Measurements from ENCODE around the gene ZFP36. TPM values are rescaled to one million over a fixed set of nuclear protein-coding genes. Genes with fewer than 3 reads are reported as not detected.

ZFP36 gene
- total RNA-seq, 2 donors from 2014 or later: 315 to 699 TPM

DNA sequence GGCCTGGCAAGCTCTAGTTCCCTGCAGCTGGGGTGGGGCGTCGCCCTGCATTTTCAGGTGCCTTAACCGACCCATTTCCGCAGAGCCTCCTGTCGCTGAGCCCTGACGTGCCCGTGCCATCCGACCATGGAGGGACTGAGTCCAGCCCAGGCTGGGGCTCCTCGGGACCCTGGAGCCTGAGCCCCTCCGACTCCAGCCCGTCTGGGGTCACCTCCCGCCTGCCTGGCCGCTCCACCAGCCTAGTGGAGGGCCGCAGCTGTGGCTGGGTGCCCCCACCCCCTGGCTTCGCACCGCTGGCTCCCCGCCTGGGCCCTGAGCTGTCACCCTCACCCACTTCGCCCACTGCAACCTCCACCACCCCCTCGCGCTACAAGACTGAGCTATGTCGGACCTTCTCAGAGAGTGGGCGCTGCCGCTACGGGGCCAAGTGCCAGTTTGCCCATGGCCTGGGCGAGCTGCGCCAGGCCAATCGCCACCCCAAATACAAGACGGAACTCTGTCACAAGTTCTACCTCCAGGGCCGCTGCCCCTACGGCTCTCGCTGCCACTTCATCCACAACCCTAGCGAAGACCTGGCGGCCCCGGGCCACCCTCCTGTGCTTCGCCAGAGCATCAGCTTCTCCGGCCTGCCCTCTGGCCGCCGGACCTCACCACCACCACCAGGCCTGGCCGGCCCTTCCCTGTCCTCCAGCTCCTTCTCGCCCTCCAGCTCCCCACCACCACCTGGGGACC is 1.2 kb downstream of the ZFP36 start:
- H3K27me3 ChIP-seq (replicated peaks; ENCODE audit: insufficient read depth): no peaks in the 10 kb centered on the region
- H3K36me3 ChIP-seq: peaks cover 20% of the 10 kb centered on the region
- H3K9me3 ChIP-seq: no peaks in the 10 kb centered on the region
- H3K4me3 ChIP-seq: peak overlapping the region; percentile 94
- H3K27ac ChIP-seq: peak overlapping the region; percentile 100
- DNase-seq (ENCODE audit: low spot score) (no peak), ATAC-seq (ENCODE audit: insufficient number of reproducible peaks, low FRiP score, low read depth) (no peak)
- H3K4me1 ChIP-seq (ENCODE audit: control insufficient read depth in 1 of 2, low read depth in 2 of 2): peaks cover 23 to 37% of the 10 kb centered on the region in 2 donors
- TF ChIP-seq, protein P1, sequence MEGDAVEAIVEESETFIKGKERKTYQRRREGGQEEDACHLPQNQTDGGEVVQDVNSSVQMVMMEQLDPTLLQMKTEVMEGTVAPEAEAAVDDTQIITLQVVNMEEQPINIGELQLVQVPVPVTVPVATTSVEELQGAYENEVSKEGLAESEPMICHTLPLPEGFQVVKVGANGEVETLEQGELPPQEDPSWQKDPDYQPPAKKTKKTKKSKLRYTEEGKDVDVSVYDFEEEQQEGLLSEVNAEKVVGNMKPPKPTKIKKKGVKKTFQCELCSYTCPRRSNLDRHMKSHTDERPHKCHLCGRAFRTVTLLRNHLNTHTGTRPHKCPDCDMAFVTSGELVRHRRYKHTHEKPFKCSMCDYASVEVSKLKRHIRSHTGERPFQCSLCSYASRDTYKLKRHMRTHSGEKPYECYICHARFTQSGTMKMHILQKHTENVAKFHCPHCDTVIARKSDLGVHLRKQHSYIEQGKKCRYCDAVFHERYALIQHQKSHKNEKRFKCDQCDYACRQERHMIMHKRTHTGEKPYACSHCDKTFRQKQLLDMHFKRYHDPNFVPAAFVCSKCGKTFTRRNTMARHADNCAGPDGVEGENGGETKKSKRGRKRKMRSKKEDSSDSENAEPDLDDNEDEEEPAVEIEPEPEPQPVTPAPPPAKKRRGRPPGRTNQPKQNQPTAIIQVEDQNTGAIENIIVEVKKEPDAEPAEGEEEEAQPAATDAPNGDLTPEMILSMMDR (IDR thresholded peaks at IDR 0.05): no peak

DNA sequence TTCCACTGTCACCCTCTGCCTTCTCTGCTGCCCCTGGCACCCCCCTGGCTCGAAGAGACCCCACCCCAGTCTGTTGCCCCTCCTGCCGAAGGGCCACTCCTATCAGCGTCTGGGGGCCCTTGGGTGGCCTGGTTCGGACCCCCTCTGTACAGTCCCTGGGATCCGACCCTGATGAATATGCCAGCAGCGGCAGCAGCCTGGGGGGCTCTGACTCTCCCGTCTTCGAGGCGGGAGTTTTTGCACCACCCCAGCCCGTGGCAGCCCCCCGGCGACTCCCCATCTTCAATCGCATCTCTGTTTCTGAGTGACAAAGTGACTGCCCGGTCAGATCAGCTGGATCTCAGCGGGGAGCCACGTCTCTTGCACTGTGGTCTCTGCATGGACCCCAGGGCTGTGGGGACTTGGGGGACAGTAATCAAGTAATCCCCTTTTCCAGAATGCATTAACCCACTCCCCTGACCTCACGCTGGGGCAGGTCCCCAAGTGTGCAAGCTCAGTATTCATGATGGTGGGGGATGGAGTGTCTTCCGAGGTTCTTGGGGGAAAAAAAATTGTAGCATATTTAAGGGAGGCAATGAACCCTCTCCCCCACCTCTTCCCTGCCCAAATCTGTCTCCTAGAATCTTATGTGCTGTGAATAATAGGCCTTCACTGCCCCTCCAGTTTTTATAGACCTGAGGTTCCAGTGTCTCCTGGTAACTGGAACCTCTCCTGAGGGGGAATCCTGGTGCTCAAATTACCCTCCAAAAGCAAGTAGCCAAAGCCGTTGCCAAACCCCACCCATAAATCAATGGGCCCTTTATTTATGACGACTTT is 2.0 kb downstream of the ZFP36 start:
- Histone ChIP-seq H3K4me3 (peak overlapping the region; percentile 94), H3K9me3 (no peaks in the 10 kb centered on the region), H3K36me3 (peaks cover 20% of the 10 kb centered on the region), H3K27ac (peak overlapping the region; percentile 100), H3K4me1 (ENCODE audit: control insufficient read depth in 1 of 2, low read depth in 2 of 2) (peaks cover 23 to 37% of the 10 kb centered on the region in 2 donors), H3K27me3 (replicated peaks; ENCODE audit: insufficient read depth) (no peaks in the 10 kb centered on the region)
- DNase-seq (ENCODE audit: low spot score) (no peak), ATAC-seq (ENCODE audit: insufficient number of reproducible peaks, low FRiP score, low read depth) (no peak)
- TF ChIP-seq, protein P1 (IDR thresholded peaks at IDR 0.05): no peak

DNA sequence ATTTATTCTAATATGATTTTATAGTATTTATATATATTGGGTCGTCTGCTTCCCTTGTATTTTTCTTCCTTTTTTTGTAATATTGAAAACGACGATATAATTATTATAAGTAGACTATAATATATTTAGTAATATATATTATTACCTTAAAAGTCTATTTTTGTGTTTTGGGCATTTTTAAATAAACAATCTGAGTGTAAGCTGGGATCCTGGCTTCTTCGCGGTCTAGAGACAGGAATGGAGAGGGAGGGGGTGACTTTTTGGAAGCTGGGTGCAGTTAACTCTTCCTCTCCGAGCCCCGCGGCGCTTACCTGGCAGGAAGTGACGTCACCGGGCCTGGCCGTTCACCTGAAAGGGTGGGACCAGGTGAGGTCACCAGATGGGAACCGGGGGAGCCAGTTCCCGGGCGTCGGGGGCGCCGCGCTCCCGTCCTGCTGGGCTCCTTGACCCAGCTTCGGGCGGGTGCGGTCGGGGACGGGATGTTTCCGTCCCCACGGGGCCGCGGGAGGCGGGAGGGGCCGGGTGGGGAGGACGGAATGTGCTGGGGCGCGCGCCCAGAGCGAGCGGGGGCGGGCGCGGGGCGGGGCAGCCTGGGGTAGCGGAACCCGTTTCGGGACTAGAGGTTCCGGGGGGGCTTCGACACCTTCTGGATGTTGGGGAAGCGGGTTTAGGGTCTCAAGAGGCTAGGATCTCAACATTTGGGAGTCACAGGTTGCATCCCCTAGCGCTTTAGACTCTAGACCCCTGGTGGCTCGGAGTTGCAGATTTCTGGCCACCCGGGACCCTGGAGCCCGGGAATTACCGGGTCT is 2.8 kb downstream of the ZFP36 start:
- ATAC-seq (ENCODE audit: insufficient number of reproducible peaks, low FRiP score, low read depth): peak; percentile 0
- no peaks in the 10 kb centered on the region for H3K27me3 ChIP-seq (replicated peaks; ENCODE audit: insufficient read depth)
- H3K4me3 ChIP-seq: peak overlapping the region; percentile 94
- DNase-seq (ENCODE audit: low spot score): peak; percentile 69
- peaks cover 20% of the 10 kb centered on the region for H3K36me3 ChIP-seq
- H3K9me3 ChIP-seq: no peaks in the 10 kb centered on the region
- TF ChIP-seq, protein P1 (IDR thresholded peaks at IDR 0.05): no peak
- peaks cover 25 to 39% of the 10 kb centered on the region in 2 donors for H3K4me1 ChIP-seq (ENCODE audit: control insufficient read depth in 1 of 2, low read depth in 2 of 2)
- peak overlapping the region; percentile 100 for H3K27ac ChIP-seq

DNA sequence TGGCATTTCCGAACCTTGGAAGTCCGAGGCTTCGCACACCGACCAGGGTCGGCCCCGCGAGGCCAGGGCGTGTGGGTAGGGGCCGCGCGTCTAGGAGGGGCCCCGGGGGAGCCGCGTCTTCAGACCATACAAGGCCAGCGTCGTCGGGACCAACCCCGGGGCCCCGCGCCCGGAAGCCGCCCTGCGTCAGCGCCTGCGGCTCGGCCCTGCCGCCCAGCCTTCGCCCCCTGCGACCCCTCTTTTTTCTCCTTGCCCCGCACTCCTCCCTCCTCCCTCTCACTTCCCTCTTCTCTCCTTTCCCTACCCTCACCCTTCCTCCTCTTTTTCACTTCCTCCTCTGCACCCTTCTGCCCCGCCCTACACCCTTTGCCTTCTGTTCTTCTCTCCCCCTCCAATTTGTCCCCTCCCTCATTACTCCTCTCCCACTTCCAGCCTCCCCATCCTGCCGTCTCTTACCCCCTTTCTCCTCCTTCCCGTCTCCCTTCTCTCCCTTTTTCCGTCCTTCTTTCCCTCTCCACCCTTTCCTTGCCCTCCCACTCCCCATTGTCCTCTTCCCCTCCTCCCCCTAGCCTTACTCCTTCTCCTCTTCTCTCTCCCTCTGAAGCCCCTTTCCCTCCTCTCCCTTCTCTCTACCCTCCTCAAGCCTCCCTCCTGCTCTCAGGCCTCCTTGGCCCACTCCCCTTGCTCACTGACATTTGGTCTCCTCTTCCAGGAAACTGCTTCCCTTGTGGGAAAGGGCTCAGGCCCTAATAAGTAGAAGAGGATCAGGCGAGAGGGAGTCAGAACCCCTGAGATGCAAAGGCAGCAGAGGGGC is 3.6 kb downstream of the ZFP36 start:
- Histone ChIP-seq H3K4me3 (peak overlapping the region; percentile 94), H3K9me3 (no peaks in the 10 kb centered on the region), H3K27me3 (replicated peaks; ENCODE audit: insufficient read depth) (no peaks in the 10 kb centered on the region), H3K27ac (peak overlapping the region; percentile 100), H3K4me1 (ENCODE audit: control insufficient read depth in 1 of 2, low read depth in 2 of 2) (peaks cover 27 to 40% of the 10 kb centered on the region in 2 donors), H3K36me3 (peaks cover 20% of the 10 kb centered on the region)
- DNase-seq (ENCODE audit: low spot score) (no peak), ATAC-seq (ENCODE audit: insufficient number of reproducible peaks, low FRiP score, low read depth) (no peak)
- TF ChIP-seq, protein P1 (IDR thresholded peaks at IDR 0.05): no peak
